Endodermal cell (in vitro differentiated cells): Measurements from ENCODE around the gene RPLP2. TPM values are rescaled to one million over a fixed set of nuclear protein-coding genes. Genes with fewer than 3 reads are reported as not detected.

Experiments
- DNase-seq: peaks from one replicate; pipeline ENCODE4 v3.0.0-alpha.2; 2017
- H3K27ac ChIP-seq: 2 replicates; pipeline ENCODE4 v1.5.1; 2013; ENCODE audit warnings: mild to moderate bottlenecking, low read depth, low read length, moderate library complexity
- H3K27me3 ChIP-seq: 2 replicates; pipeline ENCODE4 v1.6.1; 2013; ENCODE audit warnings: mild to moderate bottlenecking, low read length, moderate library complexity; ENCODE audit not compliant: insufficient read depth, control insufficient read depth, poor library complexity, severe bottlenecking
- H3K36me3 ChIP-seq: 2 replicates; pipeline ENCODE4 v1.7.0; 2013; ENCODE audit warnings: mild to moderate bottlenecking, low read length, moderate library complexity; ENCODE audit not compliant: control insufficient read depth, insufficient read depth
- H3K4me1 ChIP-seq: one replicate; pipeline ENCODE4 v1.7.0; 2013; ENCODE audit warnings: low read length; ENCODE audit not compliant: control insufficient read depth, insufficient read depth
- H3K4me3 ChIP-seq: 2 replicates; pipeline ENCODE4 v1.5.1; 2013; ENCODE audit warnings: mild to moderate bottlenecking, low read length, moderate library complexity
- H3K9ac ChIP-seq: 2 replicates; pipeline ENCODE4 v1.6.1; 2013; ENCODE audit warnings: mild to moderate bottlenecking, low read length, moderate library complexity; ENCODE audit not compliant: poor library complexity, severe bottlenecking; ENCODE audit errors: extremely low read depth
- H3K9me3 ChIP-seq: 2 replicates; pipeline ENCODE4 v1.6.1; 2013; ENCODE audit warnings: mild to moderate bottlenecking, low read length, moderate library complexity; ENCODE audit not compliant: control insufficient read depth
- H3K27ac Mint-ChIP-seq: 2 replicates; pipeline ENCODE4 v1.8.0; 2020; ENCODE audit warnings: mixed read lengths
- H3K27me3 Mint-ChIP-seq: 2 replicates; pipeline ENCODE4 v1.8.0; 2021; ENCODE audit warnings: mild to moderate bottlenecking, mixed read lengths; ENCODE audit not compliant: insufficient read depth
- H3K36me3 Mint-ChIP-seq: 2 replicates; pipeline ENCODE4 v1.8.0; 2020; ENCODE audit warnings: low read depth, mixed read lengths
- H3K4me1 Mint-ChIP-seq: 2 replicates; pipeline ENCODE4 v1.8.0; 2020; ENCODE audit warnings: mixed read lengths
- H3K4me3 Mint-ChIP-seq: 2 replicates; pipeline ENCODE4 v1.8.0; 2020; ENCODE audit warnings: mild to moderate bottlenecking, moderate library complexity, mixed read lengths
- H3K9me3 Mint-ChIP-seq: 2 replicates; pipeline ENCODE4 v1.8.0; 2020; ENCODE audit warnings: mild to moderate bottlenecking, mixed read lengths
- WGBS, 2 experiments: methylation state at CpG; one replicate each; pipeline versions ENCODE4 v1.1.5 to v1.1.7; 2013; ENCODE audit warnings: missing lambda C conversion rate in 2 of 2, mixed read lengths in 1 of 2; ENCODE audit not compliant: insufficient coverage in 1 of 2, insufficient read length in 1 of 2; 5-methylcytosine and 5-hydroxymethylcytosine counted together
- total RNA-seq, 2 donors: library from RNA; stranded (reverse); fragmentation: NEBNext Ultra II Directional in 1 of 2; extraction: Animal tissue kit (Norgen Biotek cat#: 25700) in 1 of 2; gene quantifications; 2 replicates in 1 of 2; 3 replicates in 1 of 2; pipeline ENCODE4 v1.2.1, GENCODE V29; 2021
- TF ChIP-seq, protein P1 (sequence below): fragments of 200-600 bp; sonication (generic); conservative IDR thresholded peaks from 2 replicates; pipeline ENCODE4 v1.5.0; 2021; ENCODE audit warnings: antibody characterized with exemption, mild to moderate bottlenecking

Gene RPLP2
- total RNA-seq, 2 donors from 2014 or later = 1,966 to 2,020 TPM

DNA sequence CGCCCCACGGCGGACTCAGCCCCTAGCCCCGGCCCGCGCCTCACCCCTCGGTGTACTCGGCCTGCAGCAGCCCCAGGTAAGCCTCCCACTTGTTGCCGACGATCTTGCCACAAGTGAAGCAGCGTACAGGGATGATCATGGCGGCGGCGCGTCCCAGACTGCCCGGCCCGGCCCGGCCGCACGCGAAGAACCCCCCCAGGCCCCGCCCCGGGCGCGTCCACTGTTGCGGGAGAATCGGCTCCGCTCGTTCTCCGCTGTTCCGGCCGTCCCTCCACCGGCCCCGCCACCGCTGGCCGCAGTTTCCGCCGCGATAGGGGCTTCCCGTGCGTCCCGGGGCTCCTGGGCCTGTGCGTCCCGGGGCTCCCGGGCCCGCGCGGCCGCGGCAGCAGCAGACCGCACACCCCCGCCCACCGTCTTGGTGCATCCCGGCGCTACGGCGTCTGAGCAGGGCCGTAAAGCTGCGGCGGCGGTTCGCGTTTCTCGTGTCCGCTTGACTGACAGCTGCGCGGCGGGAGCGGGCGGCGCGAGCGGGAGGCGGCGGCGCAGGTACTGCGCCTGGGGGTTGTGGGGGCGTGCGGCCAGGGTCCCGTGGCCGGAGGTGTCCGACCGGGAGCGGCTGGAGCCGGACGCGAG, 32.7 kb downstream of the RPLP2 start, which contains the start of the genes POLR2L and TSPAN4:
Gene POLR2L, minus strand, starts transcription at position 160 of the 633 bp plus-strand sequence. Its CDS starts 21 bp downstream, at position 139.
Gene TSPAN4, plus strand, starts transcription at position 483 of the 633 bp plus-strand sequence. CDS start 7,453 bp downstream, outside the sequence.
- 0% methylated on average over 6 to 87 of the region's 87 CpGs for WGBS, 2 experiments
- Histone ChIP-seq H3K27me3 (no peaks in the 10 kb centered on the region), H3K36me3 (peaks cover 37% of the 10 kb centered on the region), H3K4me3 (peak within 1 kb of the TSS; percentile 88), H3K9ac (peak within 1 kb of the TSS; percentile 89), H3K27ac (peak within 1 kb of the TSS; percentile 99), H3K9me3 (no peaks in the 10 kb centered on the region), H3K4me1 (peaks cover 15% of the 10 kb centered on the region)
- peaks cover 2% of the 10 kb centered on the region for H3K27me3 Mint-ChIP-seq
- peak within 1 kb of the TSS; percentile 78 for H3K4me3 Mint-ChIP-seq
- H3K4me1 Mint-ChIP-seq = peaks cover 14% of the 10 kb centered on the region
- DNase-seq = peak; percentile 96
- H3K36me3 Mint-ChIP-seq = peaks cover 24% of the 10 kb centered on the region
- H3K27ac Mint-ChIP-seq = peak within 1 kb of the TSS; percentile 86
- no peaks in the 10 kb centered on the region for H3K9me3 Mint-ChIP-seq
- TF ChIP-seq, protein P1, sequence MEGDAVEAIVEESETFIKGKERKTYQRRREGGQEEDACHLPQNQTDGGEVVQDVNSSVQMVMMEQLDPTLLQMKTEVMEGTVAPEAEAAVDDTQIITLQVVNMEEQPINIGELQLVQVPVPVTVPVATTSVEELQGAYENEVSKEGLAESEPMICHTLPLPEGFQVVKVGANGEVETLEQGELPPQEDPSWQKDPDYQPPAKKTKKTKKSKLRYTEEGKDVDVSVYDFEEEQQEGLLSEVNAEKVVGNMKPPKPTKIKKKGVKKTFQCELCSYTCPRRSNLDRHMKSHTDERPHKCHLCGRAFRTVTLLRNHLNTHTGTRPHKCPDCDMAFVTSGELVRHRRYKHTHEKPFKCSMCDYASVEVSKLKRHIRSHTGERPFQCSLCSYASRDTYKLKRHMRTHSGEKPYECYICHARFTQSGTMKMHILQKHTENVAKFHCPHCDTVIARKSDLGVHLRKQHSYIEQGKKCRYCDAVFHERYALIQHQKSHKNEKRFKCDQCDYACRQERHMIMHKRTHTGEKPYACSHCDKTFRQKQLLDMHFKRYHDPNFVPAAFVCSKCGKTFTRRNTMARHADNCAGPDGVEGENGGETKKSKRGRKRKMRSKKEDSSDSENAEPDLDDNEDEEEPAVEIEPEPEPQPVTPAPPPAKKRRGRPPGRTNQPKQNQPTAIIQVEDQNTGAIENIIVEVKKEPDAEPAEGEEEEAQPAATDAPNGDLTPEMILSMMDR = no peak

- 0% methylated on average over 18 to 53 of the region's 53 CpGs for WGBS, 2 experiments
- H3K27me3 Mint-ChIP-seq = peaks cover 2% of the 10 kb centered on the region
- H3K27ac ChIP-seq = no peak overlapping the region
- TF ChIP-seq, protein P1 = peak; percentile 51
- no peaks in the 10 kb centered on the region for H3K9me3 ChIP-seq
- H3K27ac Mint-ChIP-seq = peak overlapping the region; percentile 84
- no peaks in the 10 kb centered on the region for H3K9me3 Mint-ChIP-seq
- H3K27me3 ChIP-seq = no peaks in the 10 kb centered on the region
- peaks cover 31% of the 10 kb centered on the region for H3K36me3 ChIP-seq
- H3K36me3 Mint-ChIP-seq = peaks cover 17% of the 10 kb centered on the region
- H3K4me3 Mint-ChIP-seq = peak overlapping the region; percentile 78
- peak overlapping the region; percentile 68 for H3K9ac ChIP-seq
- peak overlapping the region; percentile 88 for H3K4me3 ChIP-seq
- H3K4me1 ChIP-seq = peaks cover 15% of the 10 kb centered on the region
- DNase-seq = peak; percentile 74
- peaks cover 14% of the 10 kb centered on the region for H3K4me1 Mint-ChIP-seq
These were observed 33.4 kb downstream of the RPLP2 start for GRCh38 chr11:843086-843734.

DNA sequence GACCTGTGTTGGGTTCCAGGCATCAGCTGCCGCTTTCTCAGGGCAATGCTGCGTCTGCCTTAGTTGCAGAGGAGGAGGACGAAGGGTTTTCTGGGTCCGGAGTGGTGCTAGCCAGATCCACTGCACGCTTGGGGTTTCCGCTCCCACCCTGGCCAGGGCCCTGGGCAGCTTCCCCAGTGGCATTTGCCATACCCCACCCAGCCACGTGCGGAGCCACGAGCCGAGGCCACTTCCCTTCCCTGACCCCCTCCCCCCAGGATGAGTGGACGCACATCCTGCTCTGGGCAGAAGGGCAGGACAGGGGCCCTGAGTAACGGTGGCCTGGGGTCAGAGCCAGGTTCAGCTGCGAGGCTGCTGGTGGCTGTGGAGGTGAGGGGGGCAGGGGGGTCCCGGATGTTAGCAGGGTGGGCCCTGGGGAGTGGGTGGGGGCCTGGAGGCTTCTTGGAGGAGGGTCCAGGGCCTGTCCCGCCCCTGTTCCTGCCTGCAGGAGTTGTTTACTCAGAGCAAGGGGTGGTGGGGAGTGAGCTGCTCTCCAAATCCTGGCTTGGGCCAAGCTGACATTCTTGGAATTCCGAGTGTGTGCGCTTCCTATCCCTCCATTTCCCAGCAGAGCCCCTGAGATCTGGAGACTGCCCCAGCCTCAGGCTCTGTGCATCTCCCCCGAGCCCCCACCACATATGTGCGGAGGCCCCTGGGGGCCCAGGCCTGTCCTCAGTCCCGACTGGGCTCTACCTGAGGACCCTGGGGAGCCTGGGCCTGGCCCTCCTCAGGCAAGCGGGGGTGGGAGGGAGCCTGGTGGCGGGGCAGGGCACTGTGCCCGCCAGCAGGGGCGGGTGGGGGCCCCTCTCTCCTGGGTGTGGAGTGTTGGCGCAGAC, 34.3 kb downstream of the RPLP2 start:
- DNase-seq = peak; percentile 96
- peak overlapping the region; percentile 90 for H3K27ac Mint-ChIP-seq
- peak overlapping the region; percentile 88 for H3K4me3 ChIP-seq
- H3K4me1 Mint-ChIP-seq = peaks cover 17% of the 10 kb centered on the region
- H3K36me3 Mint-ChIP-seq = peaks cover 11% of the 10 kb centered on the region
- peaks cover 17% of the 10 kb centered on the region for H3K4me1 ChIP-seq
- H3K27me3 ChIP-seq = no peaks in the 10 kb centered on the region
- H3K27ac ChIP-seq = peak overlapping the region; percentile 34
- WGBS, 2 experiments = 1 to 5% methylated on average over 4 to 24 of the region's 25 CpGs
- TF ChIP-seq, protein P1 = no peak
- H3K27me3 Mint-ChIP-seq = peaks cover 5% of the 10 kb centered on the region
- peak overlapping the region; percentile 78 for H3K4me3 Mint-ChIP-seq
- H3K9ac ChIP-seq = peak overlapping the region; percentile 68
- no peaks in the 10 kb centered on the region for H3K9me3 ChIP-seq
- H3K9me3 Mint-ChIP-seq = no peaks in the 10 kb centered on the region
- H3K36me3 ChIP-seq = peaks cover 23% of the 10 kb centered on the region
